GM21515 (cell line): Measurements from ENCODE around the gene CAPN10.

Experiments
- ATAC-seq: cut with Tn5 transposase; IDR thresholded peaks from one replicate; pipeline ENCODE4 v1.9.1; 2021; ENCODE audit not compliant: unreplicated experiment

CAPN10 gene

DNA sequence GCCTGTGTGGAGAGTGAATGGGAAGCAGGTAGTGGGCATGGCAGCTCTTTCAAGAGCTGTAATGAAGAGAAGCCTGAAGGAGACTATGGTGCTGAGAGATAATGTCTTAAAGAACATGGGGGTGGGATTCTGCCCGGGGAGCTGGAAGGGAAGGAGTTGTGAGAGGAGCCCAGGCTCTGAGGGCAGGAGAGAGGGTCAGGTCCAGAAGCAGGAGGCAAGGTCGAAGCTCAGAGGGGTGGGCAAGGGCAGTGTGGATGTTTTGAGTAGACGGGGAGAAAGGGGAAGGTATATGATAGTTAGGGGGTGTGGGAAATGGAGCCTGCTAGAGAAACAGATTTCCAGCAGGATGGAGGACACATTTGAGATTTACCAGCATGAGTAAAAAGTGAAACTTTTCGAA, 2.1 kb downstream of the CAPN10 start:
- no peak for ATAC-seq

GRCh38 chr2:240589375-240589774, 2.8 kb downstream of the CAPN10 start:
- ATAC-seq = no peak

GRCh38 chr2:240589850-240590525, 3.5 kb downstream of the CAPN10 start:
- ATAC-seq = no peak

GRCh38 chr2:240590681-240591111, 4.2 kb downstream of the CAPN10 start:
- ATAC-seq = no peak

DNA sequence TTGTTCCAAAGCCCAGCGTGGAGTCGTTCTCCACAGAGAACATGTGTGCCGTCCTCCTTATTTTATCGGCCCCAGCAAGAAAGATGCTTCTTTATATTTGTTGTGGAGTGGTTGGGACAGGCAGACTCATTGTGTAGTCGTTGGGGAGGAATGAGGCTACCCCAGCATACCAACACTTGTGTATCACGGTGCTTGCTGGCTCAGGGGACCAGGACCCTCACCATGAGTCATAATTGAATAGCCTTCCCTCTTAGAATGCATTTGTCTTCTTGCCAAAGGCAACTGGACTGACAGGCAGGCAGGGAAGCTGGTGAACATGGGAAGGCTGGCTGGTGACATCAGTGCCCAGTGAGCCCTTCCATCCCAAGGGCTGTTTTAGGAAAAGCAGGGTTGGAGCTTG, 4.7 kb downstream of the CAPN10 start:
- ATAC-seq = no peak

- no peak for ATAC-seq
These were observed 5.2 kb downstream of the CAPN10 start for GRCh38 chr2:240591784-240592183.

- ATAC-seq = no peak
These were observed 6.6 kb downstream of the CAPN10 start for GRCh38 chr2:240593026-240593702.

GRCh38 chr2:240593703-240594451, 7.3 kb downstream of the CAPN10 start:
- ATAC-seq = no peak

GRCh38 chr2:240594511-240595380, 8.2 kb downstream of the CAPN10 start:
- no peak for ATAC-seq

GRCh38 chr2:240595381-240596079, 9.0 kb downstream of the CAPN10 start:
- ATAC-seq = no peak

- ATAC-seq = no peak
These were observed 9.5 kb downstream of the CAPN10 start for GRCh38 chr2:240596080-240596460.

- no peak for ATAC-seq
These were observed 10.0 kb downstream of the CAPN10 start for GRCh38 chr2:240596491-240596931.

DNA sequence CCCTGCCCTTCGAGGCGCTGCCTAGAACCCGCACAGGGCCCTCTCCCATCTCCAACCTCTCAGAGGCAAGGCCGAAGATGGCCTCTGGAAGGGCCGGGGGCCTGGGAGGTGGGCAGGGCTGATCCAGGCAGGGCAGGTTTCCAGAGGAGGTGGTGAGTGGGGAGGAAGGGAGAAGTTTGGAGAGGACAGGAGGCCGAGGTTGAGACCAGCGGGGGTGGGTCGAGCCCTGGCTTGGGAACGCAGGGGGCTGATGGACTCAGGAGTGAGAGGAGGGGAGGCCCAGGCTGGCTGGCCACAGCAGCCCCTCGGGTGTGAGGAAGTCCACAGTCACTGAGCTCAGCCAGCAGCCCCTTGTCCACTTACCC, 10.5 kb downstream of the CAPN10 start:
- ATAC-seq = no peak

GRCh38 chr2:240597419-240598181, 11.1 kb downstream of the CAPN10 start:
- ATAC-seq = no peak

DNA sequence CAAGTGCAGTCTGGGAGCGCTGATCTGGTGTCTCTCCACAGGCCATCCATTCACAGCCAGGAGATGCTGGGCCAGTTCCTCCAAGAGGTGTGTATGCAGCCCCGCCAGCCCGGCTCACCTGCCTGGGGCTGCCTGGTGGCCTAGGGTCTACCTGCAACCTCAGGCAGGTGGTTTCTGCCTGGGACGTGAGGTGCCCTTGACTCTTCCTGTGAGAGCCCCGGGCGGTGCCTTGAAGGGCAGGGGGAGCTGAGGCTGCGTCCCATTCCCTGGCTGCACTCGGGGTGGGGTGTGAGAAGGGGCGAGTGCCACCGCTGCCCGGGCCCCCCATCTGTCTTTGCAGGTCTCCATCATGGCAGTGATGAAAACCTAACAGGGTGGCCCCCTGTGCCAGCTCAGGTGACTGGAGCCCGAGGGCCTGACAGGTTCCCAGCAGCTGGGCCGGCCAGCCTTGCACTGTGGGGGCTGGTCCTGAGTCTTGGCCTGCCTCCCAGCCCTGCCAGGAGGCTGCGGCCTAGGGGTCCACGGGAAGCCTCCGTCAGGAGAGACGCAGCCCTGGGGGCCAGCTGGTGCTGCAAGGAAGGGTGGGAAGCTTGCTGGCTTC, 11.9 kb downstream of the CAPN10 start:
- ATAC-seq = no peak

GRCh38 chr2:240599141-240599583, 12.6 kb downstream of the CAPN10 start:
- ATAC-seq = no peak

GRCh38 chr2:240600451-240600961, 14.0 kb downstream of the CAPN10 start:
- no peak for ATAC-seq

GRCh38 chr2:240601061-240601830, 14.7 kb downstream of the CAPN10 start:
- no peak for ATAC-seq
